Hepatocyte (in vitro differentiated cells): ENCODE results near the gene GSAP. TPM values are rescaled to one million over a fixed set of nuclear protein-coding genes. Genes with fewer than 3 reads are reported as not detected.

Experiments
- DNase-seq: peaks from one replicate; pipeline ENCODE4 v3.0.0-alpha.2; 2016; ENCODE audit warnings: low spot score
- H2AFZ ChIP-seq: fragments of 200-600 bp; sonication (generic); 2 replicates; pipeline ENCODE4 v1.6.0; 2016; ENCODE audit warnings: antibody characterized with exemption, mild to moderate bottlenecking
- H3K27ac ChIP-seq: fragments of 200-600 bp; sonication (generic); 2 replicates; pipeline ENCODE4 v1.5.1; 2016; ENCODE audit warnings: mild to moderate bottlenecking
- H3K27me3 ChIP-seq: fragments of 200-600 bp; sonication (generic); 2 replicates; pipeline ENCODE4 v1.6.1; 2016
- H3K36me3 ChIP-seq: fragments of 200-600 bp; sonication (generic); replicated peaks from 2 replicates; pipeline ENCODE4 v1.5.1; 2016; ENCODE audit warnings: low read depth; ENCODE audit not compliant: insufficient read depth
- H3K4me1 ChIP-seq: fragments of 200-600 bp; sonication (generic); 2 replicates; pipeline ENCODE4 v1.5.1; 2016; ENCODE audit warnings: mild to moderate bottlenecking, moderate library complexity; ENCODE audit not compliant: insufficient read depth
- H3K4me2 ChIP-seq: fragments of 200-600 bp; sonication (generic); 2 replicates; pipeline ENCODE4 v1.6.0; 2016
- H3K4me3 ChIP-seq: fragments of 200-600 bp; sonication (generic); 2 replicates; pipeline ENCODE4 v1.5.1; 2016; ENCODE audit warnings: mild to moderate bottlenecking
- H3K79me2 ChIP-seq: fragments of 200-600 bp; sonication (generic); 2 replicates; pipeline ENCODE4 v1.6.0; 2017; ENCODE audit warnings: mild to moderate bottlenecking
- H3K9me2 ChIP-seq: fragments of 200-600 bp; sonication (generic); replicated peaks from 2 replicates; pipeline ENCODE4 v1.6.0; 2017; ENCODE audit warnings: mild to moderate bottlenecking; ENCODE audit not compliant: insufficient read depth
- H3K9me3 ChIP-seq: fragments of 200-600 bp; sonication (generic); 2 replicates; pipeline ENCODE4 v1.5.1; 2016; ENCODE audit warnings: low read depth, mild to moderate bottlenecking
- H4K20me1 ChIP-seq: fragments of 200-600 bp; sonication (generic); 2 replicates; pipeline ENCODE4 v1.6.0; 2016; ENCODE audit warnings: mild to moderate bottlenecking; ENCODE audit not compliant: insufficient read depth, poor library complexity, severe bottlenecking
- CTCF ChIP-seq: fragments of 200-600 bp; sonication (generic); IDR thresholded peaks from 2 replicates; pipeline ENCODE4 v1.5.1; 2016; ENCODE audit warnings: antibody characterized with exemption, mild to moderate bottlenecking; ENCODE audit not compliant: poor library complexity
- EZH2 ChIP-seq: fragments of 200-600 bp; sonication (generic); IDR thresholded peaks from 2 replicates; pipeline ENCODE4 v1.6.1; 2016; ENCODE audit warnings: antibody characterized with exemption, mild to moderate bottlenecking, borderline replicate concordance
- EZH2phosphoT487 ChIP-seq: fragments of 200-600 bp; sonication (generic); IDR thresholded peaks from one replicate; pipeline ENCODE4 v1.6.1; 2018; ENCODE audit warnings: antibody characterized with exemption, mild to moderate bottlenecking, low read depth, moderate library complexity; ENCODE audit not compliant: unreplicated experiment, severe bottlenecking
- WGBS: methylation state at CpG from one replicate; pipeline ENCODE4 v1.1.6; 2016; ENCODE audit warnings: low lambda C conversion rate; ENCODE audit errors: missing lambda C conversion rate; 5-methylcytosine and 5-hydroxymethylcytosine counted together
- polyA plus RNA-seq: library from polyadenylated mRNA; unstranded; fragments of >200 nt; fragmentation: Nextera tagmentation; extraction: Ambion mirVana; gene quantifications from 2 replicates; pipeline ENCODE4 v1.2.1, GENCODE V29; 2016
- total RNA-seq: library from RNA; depleted of rRNA; stranded (reverse); fragments of >200 nt; gene quantifications from 2 replicates; pipeline ENCODE4 v1.2.3, GENCODE V29; 2014

GSAP gene
- total and polyA plus RNA-seq, 2 experiments from 2014 or later, result 9.9 to 11.1 TPM

DNA sequence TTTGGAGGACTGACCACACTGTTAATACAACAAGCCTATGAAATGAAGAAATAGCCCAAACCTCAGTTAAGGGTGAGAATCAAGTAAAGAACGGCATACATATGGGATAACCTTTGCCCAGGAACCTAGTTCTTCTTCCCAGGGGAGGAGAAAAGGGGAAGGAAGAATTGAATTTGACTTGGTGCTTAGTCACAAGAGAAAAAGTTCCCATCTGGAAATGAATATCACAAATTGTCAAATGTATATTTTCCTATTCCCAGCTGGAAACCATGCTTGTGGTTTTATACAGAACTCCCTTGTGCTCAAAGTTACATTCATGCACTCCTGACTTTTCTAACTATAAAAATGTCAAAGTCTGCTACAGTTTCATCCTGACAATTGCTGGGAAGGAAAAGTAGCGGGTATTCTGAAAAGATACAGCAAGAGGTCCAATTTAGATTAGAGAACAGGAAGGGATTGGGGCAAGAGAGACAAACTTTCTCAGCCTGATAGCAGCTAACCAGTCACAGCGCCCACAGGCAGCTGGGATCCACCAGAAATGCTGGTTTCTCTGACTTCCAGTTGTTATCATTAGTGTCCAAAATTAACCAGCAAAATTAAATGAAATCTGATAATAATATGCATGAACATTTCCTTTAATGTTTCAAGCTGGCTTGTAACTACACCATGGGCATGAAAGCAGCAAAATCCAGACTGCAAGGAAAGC, 18.6 kb upstream of the GSAP start:
- WGBS, result 72% methylated on average over 3 of the region's 3 CpGs
- Histone ChIP-seq H3K9me3 (no peaks in the 10 kb centered on the region), H3K27ac (no peak overlapping the region), H3K36me3 (no peaks in the 10 kb centered on the region), H3K4me3 (no peak overlapping the region), H4K20me1 (no peaks in the 10 kb centered on the region), H3K27me3 (no peaks in the 10 kb centered on the region), H3K4me1 (no peaks in the 10 kb centered on the region), H3K9me2 (no peaks in the 10 kb centered on the region), H3K79me2 (no peaks in the 10 kb centered on the region), H3K4me2 (no peak overlapping the region), H2AFZ (no peak overlapping the region)
- no peak for TF ChIP-seq CTCF
- TF ChIP-seq EZH2phosphoT487, result no peak
- no peak for TF ChIP-seq EZH2
- no peak for DNase-seq

- H3K27me3 ChIP-seq, result no peaks in the 10 kb centered on the region
- no peaks in the 10 kb centered on the region for H3K79me2 ChIP-seq
- no peaks in the 10 kb centered on the region for H4K20me1 ChIP-seq
- no peak overlapping the region for H3K4me3 ChIP-seq
- no peak overlapping the region for H3K4me2 ChIP-seq
- no peaks in the 10 kb centered on the region for H3K9me3 ChIP-seq
- TF ChIP-seq EZH2phosphoT487 (no peak), CTCF (no peak), EZH2 (no peak)
- no peak for DNase-seq
- H2AFZ ChIP-seq, result no peak overlapping the region
- no peak overlapping the region for H3K27ac ChIP-seq
- H3K9me2 ChIP-seq, result no peaks in the 10 kb centered on the region
- H3K36me3 ChIP-seq, result no peaks in the 10 kb centered on the region
- 89% methylated on average over 5 of the region's 5 CpGs for WGBS
- no peaks in the 10 kb centered on the region for H3K4me1 ChIP-seq
These were observed 17.8 kb upstream of the GSAP start for GRCh38 chr7:77433901-77434300.

DNA sequence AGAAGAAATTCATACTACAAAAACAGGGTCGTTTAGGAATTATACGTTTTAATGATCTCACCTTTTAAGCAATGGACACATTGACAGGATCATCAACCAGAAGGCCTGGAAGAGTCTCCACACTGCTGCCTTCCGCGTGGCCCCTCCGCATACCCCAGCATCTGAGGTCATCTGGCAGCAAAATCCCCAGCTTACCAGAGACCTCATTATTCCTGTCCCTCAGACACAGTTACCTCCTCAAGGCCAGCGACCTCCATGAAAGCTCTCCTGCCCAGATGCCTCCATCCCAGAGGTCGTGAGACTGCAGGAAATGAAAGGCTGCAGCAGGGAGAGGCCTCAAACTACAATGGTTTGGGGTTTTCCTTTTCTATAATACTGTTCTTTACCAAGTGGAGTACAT, 14.8 kb upstream of the GSAP start:
- H3K9me2 ChIP-seq, result no peaks in the 10 kb centered on the region
- no peak overlapping the region for H3K4me2 ChIP-seq
- no peaks in the 10 kb centered on the region for H3K9me3 ChIP-seq
- WGBS, result 83% methylated on average over 7 of the region's 7 CpGs
- peaks cover 8% of the 10 kb centered on the region for H3K4me1 ChIP-seq
- H2AFZ ChIP-seq, result no peak overlapping the region
- H3K27me3 ChIP-seq, result no peaks in the 10 kb centered on the region
- no peaks in the 10 kb centered on the region for H3K79me2 ChIP-seq
- no peaks in the 10 kb centered on the region for H3K36me3 ChIP-seq
- TF ChIP-seq CTCF (no peak), EZH2 (no peak), EZH2phosphoT487 (no peak)
- DNase-seq, result no peak
- H4K20me1 ChIP-seq, result no peaks in the 10 kb centered on the region
- H3K4me3 ChIP-seq, result no peak overlapping the region
- no peak overlapping the region for H3K27ac ChIP-seq
